Measurements from ENCODE around the gene SEMA4F.
A peak's percentile ranks its signal among the peaks of the same experiment; 100 is the strongest.

Gene SEMA4F

DNA sequence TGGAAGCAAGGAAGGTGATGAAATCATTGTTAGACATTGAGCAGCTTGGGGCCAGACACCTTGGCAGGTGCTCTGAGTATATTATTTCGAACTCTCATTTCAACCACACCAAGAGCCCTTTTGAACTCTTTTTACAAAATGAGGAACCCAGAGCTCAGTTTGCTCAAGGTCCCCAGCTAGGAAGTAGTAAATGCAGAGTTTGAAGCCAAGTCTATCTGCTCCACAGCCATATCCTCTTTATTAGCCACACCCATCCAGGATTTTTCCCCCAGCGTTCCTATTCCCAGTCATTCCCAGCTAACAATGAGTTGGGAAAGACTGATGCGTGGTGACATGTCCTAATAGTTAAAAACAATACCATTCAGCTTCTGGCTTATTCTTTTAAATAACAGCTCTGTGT, 40.2 kb downstream of the SEMA4F start:
- DNase-seq (ENCODE audit: low read depth in 1 of 2, low spot score in 1 of 2) = peak in 1 of 2 experiments; percentile 66
- peak overlapping the region; percentile 40 for H3K27ac ChIP-seq (replicated peaks)
- TF ChIP-seq, protein P1, sequence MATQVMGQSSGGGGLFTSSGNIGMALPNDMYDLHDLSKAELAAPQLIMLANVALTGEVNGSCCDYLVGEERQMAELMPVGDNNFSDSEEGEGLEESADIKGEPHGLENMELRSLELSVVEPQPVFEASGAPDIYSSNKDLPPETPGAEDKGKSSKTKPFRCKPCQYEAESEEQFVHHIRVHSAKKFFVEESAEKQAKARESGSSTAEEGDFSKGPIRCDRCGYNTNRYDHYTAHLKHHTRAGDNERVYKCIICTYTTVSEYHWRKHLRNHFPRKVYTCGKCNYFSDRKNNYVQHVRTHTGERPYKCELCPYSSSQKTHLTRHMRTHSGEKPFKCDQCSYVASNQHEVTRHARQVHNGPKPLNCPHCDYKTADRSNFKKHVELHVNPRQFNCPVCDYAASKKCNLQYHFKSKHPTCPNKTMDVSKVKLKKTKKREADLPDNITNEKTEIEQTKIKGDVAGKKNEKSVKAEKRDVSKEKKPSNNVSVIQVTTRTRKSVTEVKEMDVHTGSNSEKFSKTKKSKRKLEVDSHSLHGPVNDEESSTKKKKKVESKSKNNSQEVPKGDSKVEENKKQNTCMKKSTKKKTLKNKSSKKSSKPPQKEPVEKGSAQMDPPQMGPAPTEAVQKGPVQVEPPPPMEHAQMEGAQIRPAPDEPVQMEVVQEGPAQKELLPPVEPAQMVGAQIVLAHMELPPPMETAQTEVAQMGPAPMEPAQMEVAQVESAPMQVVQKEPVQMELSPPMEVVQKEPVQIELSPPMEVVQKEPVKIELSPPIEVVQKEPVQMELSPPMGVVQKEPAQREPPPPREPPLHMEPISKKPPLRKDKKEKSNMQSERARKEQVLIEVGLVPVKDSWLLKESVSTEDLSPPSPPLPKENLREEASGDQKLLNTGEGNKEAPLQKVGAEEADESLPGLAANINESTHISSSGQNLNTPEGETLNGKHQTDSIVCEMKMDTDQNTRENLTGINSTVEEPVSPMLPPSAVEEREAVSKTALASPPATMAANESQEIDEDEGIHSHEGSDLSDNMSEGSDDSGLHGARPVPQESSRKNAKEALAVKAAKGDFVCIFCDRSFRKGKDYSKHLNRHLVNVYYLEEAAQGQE (IDR thresholded peaks at IDR 0.05; ENCODE audit: insufficient replicate concordance, low read depth) = no peak
- TF ChIP-seq SPI1 (IDR thresholded peaks at IDR 0.05; ENCODE audit: borderline replicate concordance, low read depth) = peak; percentile 97
- H3K4me3 ChIP-seq (replicated peaks; ENCODE audit: insufficient read depth, low read length) = no peak overlapping the region
- no peaks in the 10 kb centered on the region for H3K27me3 ChIP-seq (ENCODE audit: insufficient read depth, poor library complexity, severe bottlenecking)

DNA sequence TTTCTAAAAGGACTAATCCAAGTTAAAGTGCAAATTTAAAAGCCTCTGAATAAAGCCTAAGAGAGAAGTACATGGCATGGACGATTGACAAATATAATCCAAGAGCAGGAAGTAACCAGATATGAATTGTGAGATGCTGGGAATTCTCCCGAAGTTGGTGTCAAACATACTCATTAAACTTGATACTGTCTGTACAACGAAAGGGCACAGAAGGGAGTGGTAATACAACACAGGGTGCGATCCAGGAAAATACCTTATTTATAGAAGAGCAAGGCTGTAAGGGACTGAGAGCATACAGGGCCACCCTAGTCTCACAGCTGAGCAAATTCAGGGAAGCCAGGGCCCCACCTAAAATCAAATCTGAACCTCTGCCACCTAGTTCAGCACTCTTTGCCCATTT, 41.6 kb downstream of the SEMA4F start:
- no peak for DNase-seq (ENCODE audit: low read depth in 1 of 2, low spot score in 1 of 2)
- Histone ChIP-seq H3K4me3 (replicated peaks; ENCODE audit: insufficient read depth, low read length) (no peak overlapping the region), H3K27me3 (ENCODE audit: insufficient read depth, poor library complexity, severe bottlenecking) (no peaks in the 10 kb centered on the region), H3K27ac (replicated peaks) (no peak overlapping the region)
- TF ChIP-seq GABPA (IDR thresholded peaks at IDR 0.05; ENCODE audit: low read depth) (no peak), SPI1 (IDR thresholded peaks at IDR 0.05; ENCODE audit: borderline replicate concordance, low read depth) (no peak), POLR2AphosphoS5 (IDR thresholded peaks at IDR 0.05; ENCODE audit: low read depth) (no peak)
- TF ChIP-seq, protein P1 (IDR thresholded peaks at IDR 0.05; ENCODE audit: insufficient replicate concordance, low read depth) = no peak
- TF ChIP-seq, protein P2, sequence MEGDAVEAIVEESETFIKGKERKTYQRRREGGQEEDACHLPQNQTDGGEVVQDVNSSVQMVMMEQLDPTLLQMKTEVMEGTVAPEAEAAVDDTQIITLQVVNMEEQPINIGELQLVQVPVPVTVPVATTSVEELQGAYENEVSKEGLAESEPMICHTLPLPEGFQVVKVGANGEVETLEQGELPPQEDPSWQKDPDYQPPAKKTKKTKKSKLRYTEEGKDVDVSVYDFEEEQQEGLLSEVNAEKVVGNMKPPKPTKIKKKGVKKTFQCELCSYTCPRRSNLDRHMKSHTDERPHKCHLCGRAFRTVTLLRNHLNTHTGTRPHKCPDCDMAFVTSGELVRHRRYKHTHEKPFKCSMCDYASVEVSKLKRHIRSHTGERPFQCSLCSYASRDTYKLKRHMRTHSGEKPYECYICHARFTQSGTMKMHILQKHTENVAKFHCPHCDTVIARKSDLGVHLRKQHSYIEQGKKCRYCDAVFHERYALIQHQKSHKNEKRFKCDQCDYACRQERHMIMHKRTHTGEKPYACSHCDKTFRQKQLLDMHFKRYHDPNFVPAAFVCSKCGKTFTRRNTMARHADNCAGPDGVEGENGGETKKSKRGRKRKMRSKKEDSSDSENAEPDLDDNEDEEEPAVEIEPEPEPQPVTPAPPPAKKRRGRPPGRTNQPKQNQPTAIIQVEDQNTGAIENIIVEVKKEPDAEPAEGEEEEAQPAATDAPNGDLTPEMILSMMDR (IDR thresholded peaks at IDR 0.05; ENCODE audit: insufficient read depth, low read length) = no peak

DNA sequence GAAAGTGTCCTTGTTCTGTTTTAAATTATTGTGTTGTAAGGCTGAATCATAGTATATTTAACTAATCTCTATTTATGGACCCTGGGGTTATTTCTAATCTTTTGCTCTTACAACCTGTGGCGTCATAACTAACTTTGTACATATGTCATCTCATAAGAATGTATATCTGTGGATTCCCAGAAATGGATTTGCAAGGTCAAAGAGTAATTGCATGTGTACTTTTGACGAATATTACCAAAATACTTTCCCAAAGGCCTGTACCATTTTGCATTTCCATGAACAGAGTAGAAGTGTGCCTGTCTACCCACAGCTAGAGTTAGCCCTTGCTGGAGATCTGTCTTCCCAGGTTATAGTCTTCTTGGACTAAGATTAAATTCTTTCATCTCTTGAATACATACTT, 42.8 kb downstream of the SEMA4F start:
- TF ChIP-seq SPI1 (IDR thresholded peaks at IDR 0.05; ENCODE audit: borderline replicate concordance, low read depth) = no peak
- no peak for TF ChIP-seq POLR2AphosphoS5 (IDR thresholded peaks at IDR 0.05; ENCODE audit: low read depth)
- TF ChIP-seq, protein P2 (IDR thresholded peaks at IDR 0.05; ENCODE audit: insufficient read depth, low read length) = no peak
- TF ChIP-seq, protein P1 (IDR thresholded peaks at IDR 0.05; ENCODE audit: insufficient replicate concordance, low read depth) = no peak
- TF ChIP-seq GABPA (IDR thresholded peaks at IDR 0.05; ENCODE audit: low read depth) = no peak
- DNase-seq (ENCODE audit: low read depth in 1 of 2, low spot score in 1 of 2) = no peak
- Histone ChIP-seq H3K27me3 (ENCODE audit: insufficient read depth, poor library complexity, severe bottlenecking) (no peaks in the 10 kb centered on the region), H3K4me3 (replicated peaks; ENCODE audit: insufficient read depth, low read length) (no peak overlapping the region), H3K27ac (replicated peaks) (no peak overlapping the region)
